GM12875 (cell line): ENCODE measurements around the gene ARHGAP12.

Experiments
- H3K4me3 ChIP-seq: one replicate; pipeline ENCODE4 v1.5.1; 2011; ENCODE audit warnings: low read depth, low read length, control low read depth
- CTCF ChIP-seq: IDR thresholded peaks from 2 replicates; pipeline ENCODE4 v1.5.1; 2011; ENCODE audit warnings: low read depth, mild to moderate bottlenecking, control low read depth, inconsistent platforms, low read length, moderate library complexity, borderline replicate concordance; ENCODE audit not compliant: insufficient read depth

Gene ARHGAP12

GRCh38 chr10:31930023-31930751 is 1.6 kb upstream of the ARHGAP12 start:
- no peak for TF ChIP-seq CTCF
- peak overlapping the region; percentile 93 for H3K4me3 ChIP-seq

DNA sequence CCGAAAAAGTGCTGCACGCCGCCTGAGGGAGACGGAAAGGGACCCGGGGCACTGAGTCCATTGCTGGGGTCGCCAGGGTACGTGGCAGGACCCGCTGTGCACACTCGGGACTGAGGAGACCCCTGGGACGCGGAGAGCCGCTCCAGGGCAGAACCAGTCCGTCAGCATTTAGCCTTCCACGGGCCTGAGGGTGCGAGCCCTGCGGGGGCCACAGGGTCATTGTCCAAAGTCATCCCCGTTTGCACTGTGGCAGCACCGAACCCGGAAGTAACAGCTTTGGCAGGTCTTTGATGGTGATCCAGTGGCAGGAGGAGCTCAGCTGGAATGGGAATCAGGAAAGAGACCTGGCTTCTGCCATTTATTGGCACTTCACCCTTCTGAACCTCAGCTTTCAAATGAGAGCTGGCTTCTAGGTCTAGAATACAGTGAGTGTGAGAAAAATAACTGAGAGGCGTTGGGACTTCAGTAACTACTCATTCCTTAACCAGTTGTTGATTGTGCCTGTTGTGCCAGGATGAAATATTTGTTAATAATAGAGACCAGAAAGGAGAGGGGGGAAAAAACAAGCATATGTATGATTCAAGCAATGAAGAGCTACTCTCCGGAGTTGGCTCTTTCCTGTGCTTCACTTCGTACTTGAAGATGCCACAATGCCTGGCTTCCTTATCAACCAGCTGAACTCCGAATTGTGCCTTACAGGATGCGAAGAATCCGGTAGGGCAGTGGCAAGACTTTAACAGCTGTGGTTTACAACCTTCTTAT is 811 bp upstream of the ARHGAP12 start:
- no peak for TF ChIP-seq CTCF
- peak overlapping the region; percentile 93 for H3K4me3 ChIP-seq

DNA sequence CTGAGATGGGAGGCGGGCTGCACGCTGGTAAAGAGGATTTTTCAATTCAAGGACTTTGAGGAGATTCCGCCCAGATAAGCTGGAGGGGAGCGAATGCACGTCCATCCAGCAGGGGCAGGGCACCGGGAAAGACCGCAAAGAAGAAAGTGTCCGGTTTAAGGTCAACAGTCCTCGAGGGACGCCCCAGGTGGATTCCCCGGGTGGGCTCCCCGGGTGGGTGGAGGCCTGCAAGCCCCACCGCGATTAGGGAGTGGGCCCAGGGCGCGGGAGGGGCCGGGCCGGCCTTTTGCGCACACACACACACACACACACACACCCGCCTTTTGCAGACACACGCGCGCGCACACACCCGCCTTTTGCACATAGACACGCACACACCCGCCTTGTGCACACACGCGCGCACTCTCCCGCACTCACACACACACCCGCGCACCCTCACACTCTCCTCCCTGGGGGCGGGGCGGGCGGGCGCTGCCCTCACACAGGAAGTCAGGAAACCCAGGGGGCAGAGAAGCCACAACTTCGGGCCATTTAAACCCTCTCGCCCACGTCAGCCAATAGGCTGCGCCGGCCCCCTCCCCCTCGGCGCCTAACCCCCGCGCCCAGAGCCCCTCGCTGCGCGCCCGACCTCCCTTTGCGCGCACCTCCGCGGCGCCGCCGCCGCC is 615 bp downstream of the ARHGAP12 start:
- TF ChIP-seq CTCF, result 0 out of 2 replicates have a peak, but pooled peaks have one; percentile 15
- peak overlapping the region; percentile 93 for H3K4me3 ChIP-seq

DNA sequence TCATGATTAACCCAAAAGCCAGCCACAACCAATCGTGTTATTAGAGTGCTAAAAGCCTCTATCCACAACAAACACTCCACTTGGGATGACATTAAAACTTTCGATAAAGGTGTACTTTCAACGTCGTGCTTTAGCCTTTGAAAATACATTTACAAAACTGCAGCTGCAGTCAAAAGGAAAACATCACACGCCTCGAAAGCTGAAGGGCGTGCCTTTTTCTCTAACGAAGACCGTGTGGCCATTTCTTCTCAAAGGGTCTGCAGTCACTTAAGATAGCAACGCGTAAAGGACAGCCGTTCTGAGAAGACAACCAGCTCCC is 1.1 kb downstream of the ARHGAP12 start:
- no peak for TF ChIP-seq CTCF
- H3K4me3 ChIP-seq, result peak overlapping the region; percentile 93

- TF ChIP-seq CTCF, result no peak
- peak overlapping the region; percentile 93 for H3K4me3 ChIP-seq
These were observed 1.7 kb downstream of the ARHGAP12 start for GRCh38 chr10:31926765-31927564.

DNA sequence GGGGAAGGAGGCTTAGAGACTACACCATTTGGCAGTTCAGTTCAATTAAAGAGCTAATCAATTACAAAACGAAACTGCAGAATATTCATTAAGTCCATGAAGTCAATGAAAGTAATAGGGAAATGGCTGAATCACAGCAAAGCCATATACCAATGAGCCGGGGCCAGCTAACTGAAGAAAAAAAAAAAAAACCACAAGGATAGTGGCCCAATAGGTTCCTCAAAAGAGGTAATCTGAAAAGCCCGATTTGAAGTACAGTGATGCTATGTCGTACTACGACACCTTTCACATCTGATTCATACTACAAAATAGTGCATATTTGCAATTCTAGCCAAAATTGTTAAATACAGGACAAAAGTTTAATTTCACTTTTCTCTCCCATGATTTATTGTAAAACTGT is 2.5 kb downstream of the ARHGAP12 start:
- no peak overlapping the region for H3K4me3 ChIP-seq
- TF ChIP-seq CTCF, result no peak
